OCI-LY7 (cell line): Measurements from ENCODE around the gene SLC25A26. TPM values are rescaled to one million over a fixed set of nuclear protein-coding genes. Genes with fewer than 3 reads are reported as not detected.

Experiments
- BruUV-seq: library from RNA; stranded (reverse); fragments of 400-500 nt; replicated peaks from 2 replicates; lab custom pipeline; 2021; lab: Mats Ljungman, UMichigan
- CTCF ChIA-PET: fragments of 300-600 bp; sonication (Branson Sonifier 250); formaldehyde crosslinking; loops from one replicate; lab custom pipeline; 2022; ENCODE audit warnings: antibody characterized with exemption; ENCODE audit not compliant: unreplicated experiment; lab: Charles Lee
- POLR2A ChIA-PET: fragments of 300-600 bp; sonication (Branson Sonifier 250); formaldehyde crosslinking; loops from one replicate; lab custom pipeline; 2022; ENCODE audit warnings: antibody characterized with exemption; lab: Charles Lee
- DNase-seq: peaks from one replicate; pipeline ENCODE4 v3.0.0-alpha.2; 2015; ENCODE audit warnings: low spot score
- H2AFZ ChIP-seq: fragments of 200-600 bp; sonication (generic), shearing (Covaris generic); 2 replicates; pipeline ENCODE4 v1.6.1; 2014; ENCODE audit warnings: mild to moderate bottlenecking, antibody characterized with exemption, low read length, moderate library complexity
- H3K27ac ChIP-seq: fragments of 200-600 bp; sonication (generic); 2 replicates; pipeline ENCODE4 v1.5.1; 2014; ENCODE audit warnings: mixed run types, low read depth, mild to moderate bottlenecking, moderate library complexity, low read length, inconsistent platforms; ENCODE audit not compliant: poor library complexity, severe bottlenecking
- H3K36me3 ChIP-seq: fragments of 200-600 bp; sonication (generic); 2 replicates; pipeline ENCODE4 v1.6.1; 2014; ENCODE audit warnings: mild to moderate bottlenecking, antibody characterized with exemption, low read length, moderate library complexity, mixed read lengths; ENCODE audit not compliant: insufficient read depth
- H3K4me1 ChIP-seq: fragments of 200-600 bp; sonication (generic); 2 replicates; pipeline ENCODE4 v1.5.1; 2014; ENCODE audit warnings: mild to moderate bottlenecking, low read length; ENCODE audit not compliant: insufficient read depth, poor library complexity, severe bottlenecking
- H3K4me2 ChIP-seq: fragments of 200-600 bp; sonication (generic); 2 replicates; pipeline ENCODE4 v1.6.1; 2014; ENCODE audit warnings: mild to moderate bottlenecking, low read length
- H3K4me3 ChIP-seq: fragments of 200-600 bp; sonication (generic); 2 replicates; pipeline ENCODE4 v1.5.1; 2014; ENCODE audit warnings: mild to moderate bottlenecking, low read depth, low read length; ENCODE audit not compliant: poor library complexity, severe bottlenecking
- H3K79me2 ChIP-seq: fragments of 200-600 bp; sonication (generic); 2 replicates; pipeline ENCODE4 v1.6.1; 2016; ENCODE audit warnings: low read depth, mild to moderate bottlenecking, low read length, moderate library complexity, mixed read lengths; ENCODE audit not compliant: insufficient read depth
- H3K9me2 ChIP-seq: fragments of 200-600 bp; sonication (generic); 2 replicates; pipeline ENCODE4 v1.6.1; 2016; ENCODE audit warnings: mild to moderate bottlenecking, low read length, mixed read lengths; ENCODE audit not compliant: insufficient read depth
- H3K9me3 ChIP-seq: fragments of 200-600 bp; sonication (generic); 2 replicates; pipeline ENCODE4 v1.6.1; 2014; ENCODE audit warnings: mild to moderate bottlenecking, mixed run types, low read length, mixed read lengths
- H4K20me1 ChIP-seq: fragments of 200-600 bp; sonication (generic); 2 replicates; pipeline ENCODE4 v1.6.1; 2014; ENCODE audit warnings: mild to moderate bottlenecking, antibody characterized with exemption, low read length, moderate library complexity, mixed read lengths; ENCODE audit not compliant: insufficient read depth
- EZH2phosphoT487 ChIP-seq: fragments of 200-600 bp; sonication (generic); IDR thresholded peaks from 2 replicates; pipeline ENCODE4 v1.6.1; 2018; ENCODE audit warnings: low read depth, borderline replicate concordance, mild to moderate bottlenecking, mixed run types, antibody characterized with exemption, low read length, moderate library complexity, mixed read lengths
- intact Hi-C: fragments of 100-400 bp; cut with micrococcal nuclease; formaldehyde crosslinking; loops from one replicate; pipeline ENCODE4 v1.10.0; 2022; ENCODE audit not compliant: unreplicated experiment
- total RNA-seq, 2 experiments: library from RNA; depleted of rRNA in 1 of 2; stranded (reverse); fragments of >200 nt in 1 of 2; shearing (Covaris generic) in 1 of 2; gene quantifications; 2 replicates each; pipeline ENCODE4 v1.2.3, GENCODE V29; 2014 to 2022
- TF ChIP-seq, protein P1 (sequence below): fragments of 200-600 bp; sonication (generic); conservative IDR thresholded peaks from 2 replicates; pipeline ENCODE4 v1.5.1; 2014; ENCODE audit warnings: mild to moderate bottlenecking, antibody characterized with exemption, low read length, moderate library complexity, mixed read lengths

Gene SLC25A26
- total RNA-seq, 2 experiments from 2014 or later, result 9.8 to 14.2 TPM

DNA sequence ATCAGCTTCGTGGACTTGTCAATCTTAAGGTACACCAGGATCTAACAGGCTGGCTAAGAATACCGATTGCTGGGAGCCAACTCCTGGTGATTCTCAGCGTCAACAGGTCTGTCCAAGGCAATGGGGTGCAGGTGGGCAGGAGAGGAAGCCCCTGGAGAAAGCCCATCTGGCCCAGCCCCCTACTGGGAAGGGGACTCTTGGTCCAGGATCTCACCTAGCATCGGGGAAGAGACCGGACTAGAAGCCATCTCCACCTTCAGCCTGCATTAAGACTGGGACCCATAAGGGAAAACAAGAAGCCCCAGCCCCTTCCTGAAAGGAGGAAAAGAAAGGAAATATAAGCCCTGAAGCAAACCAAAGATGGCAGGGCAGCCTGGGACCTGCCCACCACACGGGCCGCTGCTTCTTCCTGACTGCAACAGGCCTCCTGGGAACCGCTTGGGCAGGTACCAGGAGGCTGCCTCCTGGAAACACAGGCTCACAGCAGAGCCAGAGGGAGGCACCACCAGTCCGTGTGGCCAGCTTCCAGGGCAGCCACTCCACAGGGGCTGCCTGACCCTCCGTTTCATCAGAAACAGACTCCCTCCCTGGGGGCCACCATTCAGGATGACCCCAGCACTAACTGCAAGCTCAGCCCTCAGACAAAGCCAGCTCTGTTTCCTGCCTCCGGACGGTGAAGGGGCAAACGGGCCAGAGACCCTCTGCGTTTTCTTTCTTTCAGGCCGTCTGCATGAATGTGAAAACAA is 179.8 kb downstream of the SLC25A26 start:
- H3K79me2 ChIP-seq, result no peaks in the 10 kb centered on the region
- ChIA-PET CTCF (no interaction called here), POLR2A (no interaction called here)
- no peak overlapping the region for H3K27ac ChIP-seq
- no peaks in the 10 kb centered on the region for H3K9me3 ChIP-seq
- no peak overlapping the region for H3K4me2 ChIP-seq
- BruUV-seq, result no TSS peak
- H3K4me1 ChIP-seq, result no peaks in the 10 kb centered on the region
- intact Hi-C loops, result no loop called here
- H3K9me2 ChIP-seq, result no peaks in the 10 kb centered on the region
- H2AFZ ChIP-seq, result no peak overlapping the region
- TF ChIP-seq, protein P1, sequence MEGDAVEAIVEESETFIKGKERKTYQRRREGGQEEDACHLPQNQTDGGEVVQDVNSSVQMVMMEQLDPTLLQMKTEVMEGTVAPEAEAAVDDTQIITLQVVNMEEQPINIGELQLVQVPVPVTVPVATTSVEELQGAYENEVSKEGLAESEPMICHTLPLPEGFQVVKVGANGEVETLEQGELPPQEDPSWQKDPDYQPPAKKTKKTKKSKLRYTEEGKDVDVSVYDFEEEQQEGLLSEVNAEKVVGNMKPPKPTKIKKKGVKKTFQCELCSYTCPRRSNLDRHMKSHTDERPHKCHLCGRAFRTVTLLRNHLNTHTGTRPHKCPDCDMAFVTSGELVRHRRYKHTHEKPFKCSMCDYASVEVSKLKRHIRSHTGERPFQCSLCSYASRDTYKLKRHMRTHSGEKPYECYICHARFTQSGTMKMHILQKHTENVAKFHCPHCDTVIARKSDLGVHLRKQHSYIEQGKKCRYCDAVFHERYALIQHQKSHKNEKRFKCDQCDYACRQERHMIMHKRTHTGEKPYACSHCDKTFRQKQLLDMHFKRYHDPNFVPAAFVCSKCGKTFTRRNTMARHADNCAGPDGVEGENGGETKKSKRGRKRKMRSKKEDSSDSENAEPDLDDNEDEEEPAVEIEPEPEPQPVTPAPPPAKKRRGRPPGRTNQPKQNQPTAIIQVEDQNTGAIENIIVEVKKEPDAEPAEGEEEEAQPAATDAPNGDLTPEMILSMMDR, result no peak
- no peak for TF ChIP-seq EZH2phosphoT487
- DNase-seq, result no peak
- H3K36me3 ChIP-seq, result peaks cover 100% of the 10 kb centered on the region
- no peak overlapping the region for H3K4me3 ChIP-seq
- no peaks in the 10 kb centered on the region for H4K20me1 ChIP-seq

GRCh38 chr3:66401157-66401550 is 180.4 kb downstream of the SLC25A26 start:
- H3K4me2 ChIP-seq, result no peak overlapping the region
- H3K79me2 ChIP-seq, result no peaks in the 10 kb centered on the region
- no peak for DNase-seq
- peaks cover 100% of the 10 kb centered on the region for H3K36me3 ChIP-seq
- intact Hi-C loops, result no loop called here
- no peak overlapping the region for H2AFZ ChIP-seq
- no peak overlapping the region for H3K4me3 ChIP-seq
- no peaks in the 10 kb centered on the region for H3K4me1 ChIP-seq
- POLR2A ChIA-PET, result no interaction called here
- H4K20me1 ChIP-seq, result no peaks in the 10 kb centered on the region
- no peak for TF ChIP-seq EZH2phosphoT487
- TF ChIP-seq, protein P1, result no peak
- no peak overlapping the region for H3K27ac ChIP-seq
- CTCF ChIA-PET, result no interaction called here
- no peaks in the 10 kb centered on the region for H3K9me2 ChIP-seq
- BruUV-seq, result no TSS peak
- H3K9me3 ChIP-seq, result no peaks in the 10 kb centered on the region

DNA sequence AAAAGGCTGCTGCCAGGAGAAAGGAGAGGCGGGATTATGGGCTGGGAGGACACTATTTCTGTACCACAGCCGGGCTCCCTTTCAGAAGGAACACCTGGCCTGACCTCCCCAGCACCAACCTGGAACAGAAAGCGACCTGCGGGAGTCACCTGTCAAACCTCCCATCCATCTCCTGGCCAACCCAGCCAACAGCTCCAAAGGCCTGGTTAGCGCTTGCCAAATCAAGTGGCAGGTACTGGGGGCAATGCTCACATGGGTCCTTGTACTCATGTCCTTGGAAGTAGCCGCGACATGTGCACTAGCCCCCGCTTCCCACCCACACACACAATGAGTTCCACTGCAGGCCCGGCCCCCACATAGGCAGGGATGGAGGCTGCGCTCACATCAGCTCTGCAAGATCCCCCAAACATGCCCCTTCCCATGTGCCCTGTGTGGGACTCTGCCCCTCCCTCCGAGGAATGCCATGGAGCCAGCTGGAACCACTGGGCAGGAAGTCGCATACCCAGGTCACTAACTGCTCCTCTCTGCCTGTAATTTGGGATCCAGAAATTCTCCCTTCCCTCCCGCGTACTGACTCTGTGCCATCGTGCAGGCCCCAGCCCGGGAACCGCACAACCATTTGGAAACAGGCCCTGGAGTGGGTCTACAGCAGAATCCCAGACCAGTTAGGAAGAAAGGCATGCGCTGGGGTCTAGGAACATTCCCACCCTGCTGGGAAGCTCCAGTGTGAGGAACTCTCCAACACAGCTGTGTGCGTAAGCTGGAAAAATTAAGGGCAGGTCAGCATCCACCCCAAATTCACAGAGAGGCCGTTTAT is 181.1 kb downstream of the SLC25A26 start:
- no peak for TF ChIP-seq EZH2phosphoT487
- TF ChIP-seq, protein P1, result no peak
- Histone ChIP-seq H2AFZ (no peak overlapping the region), H4K20me1 (no peaks in the 10 kb centered on the region), H3K9me3 (no peaks in the 10 kb centered on the region), H3K4me2 (no peak overlapping the region), H3K4me3 (no peak overlapping the region), H3K79me2 (no peaks in the 10 kb centered on the region), H3K36me3 (peaks cover 100% of the 10 kb centered on the region), H3K27ac (no peak overlapping the region), H3K4me1 (no peaks in the 10 kb centered on the region), H3K9me2 (no peaks in the 10 kb centered on the region)
- no TSS peak for BruUV-seq
- no peak for DNase-seq
- ChIA-PET CTCF (interaction anchor here (0.6 kb wide), 1 partner anchor 60 kb away, joined by 3 read pairs; no protein-coding TSS in a partner anchor), POLR2A (no interaction called here)
- intact Hi-C loops, result no loop called here
